LNCAP (cell line): Measurements from ENCODE around the gene PITX1.

Source experiments
- TF ChIP-seq, protein P1 (sequence below): fragments of 450-650 bp; IDR thresholded peaks from 2 replicates; pipeline ENCODE4 v1.5.1; 2017; ENCODE audit warnings: mild to moderate bottlenecking

PITX1 gene

DNA sequence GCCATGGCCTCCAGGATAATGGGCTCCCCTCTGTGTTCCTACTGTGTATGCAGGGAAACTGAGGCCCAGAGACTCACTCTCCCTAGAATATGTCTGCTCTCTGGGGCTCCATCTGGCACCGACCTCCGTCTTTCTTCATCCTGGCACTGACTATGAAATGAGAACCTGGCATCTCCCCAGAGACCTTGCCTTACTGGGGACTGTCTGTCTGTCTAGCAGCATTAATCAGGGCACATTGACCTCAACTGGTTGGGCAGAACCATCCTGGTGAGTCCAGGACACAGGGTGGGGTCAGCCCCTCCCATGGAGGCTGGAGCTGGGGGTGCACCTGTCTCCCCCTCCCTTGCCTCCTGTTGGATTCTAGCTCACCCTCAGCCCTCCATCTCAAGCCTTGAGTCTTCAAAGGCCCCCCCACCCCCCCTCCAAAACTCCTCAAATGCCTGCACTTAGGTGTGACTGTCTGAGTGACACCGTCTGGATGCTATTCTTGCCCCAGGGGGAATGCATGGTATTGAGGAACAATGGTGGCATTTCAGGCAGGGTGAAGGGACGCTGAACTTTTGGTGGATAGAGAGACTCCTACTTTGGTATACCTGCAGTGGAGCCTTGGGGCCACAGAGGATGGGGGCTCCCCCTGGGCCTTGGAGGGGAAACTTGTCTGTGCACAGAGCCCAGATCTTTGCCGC lies 12.8 kb upstream of the PITX1 start:
- TF ChIP-seq, protein P1, sequence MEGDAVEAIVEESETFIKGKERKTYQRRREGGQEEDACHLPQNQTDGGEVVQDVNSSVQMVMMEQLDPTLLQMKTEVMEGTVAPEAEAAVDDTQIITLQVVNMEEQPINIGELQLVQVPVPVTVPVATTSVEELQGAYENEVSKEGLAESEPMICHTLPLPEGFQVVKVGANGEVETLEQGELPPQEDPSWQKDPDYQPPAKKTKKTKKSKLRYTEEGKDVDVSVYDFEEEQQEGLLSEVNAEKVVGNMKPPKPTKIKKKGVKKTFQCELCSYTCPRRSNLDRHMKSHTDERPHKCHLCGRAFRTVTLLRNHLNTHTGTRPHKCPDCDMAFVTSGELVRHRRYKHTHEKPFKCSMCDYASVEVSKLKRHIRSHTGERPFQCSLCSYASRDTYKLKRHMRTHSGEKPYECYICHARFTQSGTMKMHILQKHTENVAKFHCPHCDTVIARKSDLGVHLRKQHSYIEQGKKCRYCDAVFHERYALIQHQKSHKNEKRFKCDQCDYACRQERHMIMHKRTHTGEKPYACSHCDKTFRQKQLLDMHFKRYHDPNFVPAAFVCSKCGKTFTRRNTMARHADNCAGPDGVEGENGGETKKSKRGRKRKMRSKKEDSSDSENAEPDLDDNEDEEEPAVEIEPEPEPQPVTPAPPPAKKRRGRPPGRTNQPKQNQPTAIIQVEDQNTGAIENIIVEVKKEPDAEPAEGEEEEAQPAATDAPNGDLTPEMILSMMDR = no peak

DNA sequence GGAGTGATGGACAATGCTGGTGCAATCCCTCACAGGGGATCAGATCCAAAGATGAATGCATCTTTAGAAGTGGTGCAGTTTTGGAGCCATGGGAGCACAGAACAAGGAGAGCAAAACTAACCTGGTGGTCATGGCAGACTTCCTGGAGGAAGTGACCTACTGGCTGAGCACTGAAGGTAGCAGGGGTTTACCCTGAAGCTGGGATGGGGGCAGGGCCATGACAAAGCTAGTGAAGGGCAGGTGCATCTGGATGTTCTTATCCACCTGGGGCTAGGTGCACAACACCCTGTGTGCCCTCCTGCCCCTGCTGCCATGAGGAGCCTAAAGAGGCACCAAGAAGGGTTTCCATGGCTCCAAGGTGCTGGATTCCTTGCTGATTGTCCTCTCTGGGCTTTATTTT lies 11.5 kb upstream of the PITX1 start:
- TF ChIP-seq, protein P1 = no peak

DNA sequence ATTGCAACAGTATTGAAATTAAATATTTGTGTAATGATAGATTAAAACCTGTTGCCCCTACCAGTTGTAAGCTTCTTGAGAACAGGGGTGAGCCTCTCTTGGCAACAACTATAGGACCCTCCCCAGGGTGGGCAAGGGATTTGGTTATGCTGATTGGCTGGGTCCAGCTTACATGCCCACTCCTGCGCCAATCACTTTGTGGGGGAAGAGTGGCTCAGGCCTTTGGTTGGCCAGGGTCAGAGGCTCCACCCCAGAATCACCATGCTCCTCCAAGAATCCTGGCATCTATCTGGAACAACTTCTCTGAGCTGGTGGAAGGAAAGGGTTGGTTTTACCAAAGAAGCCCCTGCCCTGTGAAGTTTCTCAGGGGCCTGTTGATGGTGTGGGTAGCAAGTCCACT lies 8.6 kb upstream of the PITX1 start:
- TF ChIP-seq, protein P1 = no peak

- TF ChIP-seq, protein P1 = no peak
These were observed 7.7 kb upstream of the PITX1 start for GRCh38 chr5:135041726-135042125.

GRCh38 chr5:135041145-135041587 lies 7.1 kb upstream of the PITX1 start:
- TF ChIP-seq, protein P1 = no peak

DNA sequence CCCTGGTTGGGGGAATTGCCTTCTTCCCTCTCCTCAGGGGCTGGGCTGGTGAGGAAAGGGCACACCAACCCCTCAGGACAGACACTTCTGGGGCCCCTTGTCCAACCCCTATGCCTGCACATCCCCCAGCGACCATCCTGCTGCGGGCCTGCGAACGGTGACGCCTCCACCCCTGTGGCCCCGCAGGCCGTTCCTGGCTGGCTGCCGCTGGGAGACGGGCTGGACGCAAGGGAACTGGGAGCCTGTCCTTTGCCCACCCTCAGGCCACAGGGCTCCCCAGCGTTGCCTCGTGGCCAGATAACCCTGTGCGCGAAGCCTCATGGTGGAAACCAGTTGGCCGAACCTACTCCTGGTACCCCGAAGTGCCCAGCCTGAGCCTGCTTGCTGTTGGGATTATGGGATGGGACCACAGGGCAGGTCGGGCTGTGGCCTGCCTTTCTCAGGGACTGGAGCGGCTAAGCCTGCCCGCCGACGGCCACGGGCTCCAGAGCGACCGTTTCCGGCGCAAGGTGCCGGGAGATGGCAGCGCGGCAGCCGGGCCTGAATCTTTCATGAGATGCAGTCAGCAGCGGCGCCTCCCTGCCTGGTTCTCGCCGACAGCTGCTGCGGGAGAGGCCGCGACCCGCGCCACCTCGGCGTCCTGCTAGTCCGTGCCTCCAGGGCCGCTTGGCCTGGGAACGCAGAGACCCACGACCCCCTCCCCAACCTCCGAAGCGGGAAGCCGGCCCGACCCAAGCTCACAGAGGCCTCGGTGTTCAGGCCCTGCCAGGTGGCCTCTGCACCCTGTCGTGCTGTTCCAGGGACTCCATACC lies 6.5 kb upstream of the PITX1 start:
- TF ChIP-seq, protein P1 = no peak

DNA sequence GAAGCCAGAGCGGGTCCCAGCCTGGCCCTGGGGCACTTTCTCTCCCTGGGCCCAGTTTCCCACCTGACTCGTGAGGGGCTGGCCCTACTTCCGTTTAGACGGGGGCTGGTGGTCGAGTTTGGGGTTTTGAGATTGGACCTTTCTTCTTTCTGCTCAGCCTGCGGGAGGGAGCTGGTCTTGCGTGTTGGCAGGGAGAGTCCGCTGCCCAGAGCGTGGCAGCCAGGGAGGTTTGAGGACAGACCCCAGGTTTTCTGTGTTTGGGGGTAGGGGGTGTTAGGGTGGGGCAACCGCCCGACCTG lies 6.0 kb upstream of the PITX1 start:
- TF ChIP-seq, protein P1 = no peak
